H9 (cell line): ENCODE data around the gene PPP3CA. TPM values are rescaled to one million over a fixed set of nuclear protein-coding genes. Genes with fewer than 3 reads are reported as not detected.

Source experiments
- DNase-seq: peaks from one replicate; pipeline ENCODE4 v3.0.0-alpha.2; 2017
- H2AFZ ChIP-seq: one replicate; pipeline ENCODE4 v1.6.1; 2013; ENCODE audit warnings: mild to moderate bottlenecking, low read length, control low read depth, moderate library complexity
- H2AK5ac ChIP-seq: 2 replicates; pipeline ENCODE4 v1.6.1; 2013; ENCODE audit warnings: low read length, control low read depth, mixed read lengths; ENCODE audit not compliant: insufficient read length
- H2BK120ac ChIP-seq: one replicate; pipeline ENCODE4 v1.6.1; 2013; ENCODE audit warnings: low read depth, mild to moderate bottlenecking, low read length, control low read depth, inconsistent platforms; ENCODE audit not compliant: poor library complexity, severe bottlenecking
- H2BK12ac ChIP-seq: 2 replicates; pipeline ENCODE4 v1.6.1; 2013; ENCODE audit warnings: low read length, control low read depth, mixed read lengths, low read depth; ENCODE audit not compliant: insufficient read length
- H2BK15ac ChIP-seq: 2 replicates; pipeline ENCODE4 v1.6.1; 2013; ENCODE audit warnings: low read depth, low read length, control low read depth
- H2BK20ac ChIP-seq: one replicate; pipeline ENCODE4 v1.6.1; 2013; ENCODE audit warnings: low read depth, mild to moderate bottlenecking, low read length, control low read depth, inconsistent platforms; ENCODE audit not compliant: poor library complexity, severe bottlenecking
- H2BK5ac ChIP-seq: 2 replicates; pipeline ENCODE4 v1.6.1; 2013; ENCODE audit warnings: low read length, control low read depth, mixed read lengths; ENCODE audit not compliant: insufficient read length
- H3K14ac ChIP-seq: 2 replicates; pipeline ENCODE4 v1.6.1; 2013; ENCODE audit warnings: low read length, control low read depth; ENCODE audit not compliant: insufficient read depth
- H3K18ac ChIP-seq: 2 replicates; pipeline ENCODE4 v1.6.1; 2013; ENCODE audit warnings: low read depth, mild to moderate bottlenecking, mixed read lengths, low read length, control low read depth; ENCODE audit not compliant: insufficient read length
- H3K23ac ChIP-seq: 2 replicates; pipeline ENCODE4 v1.6.1; 2013; ENCODE audit warnings: low read length, control low read depth, mixed read lengths, low read depth; ENCODE audit not compliant: insufficient read length
- H3K23me2 ChIP-seq: 2 replicates; pipeline ENCODE4 v1.6.1; 2013; ENCODE audit warnings: low read depth, mild to moderate bottlenecking, mixed read lengths, low read length, control low read depth; ENCODE audit not compliant: insufficient read length, poor library complexity, severe bottlenecking
- H3K27ac ChIP-seq: 2 replicates; pipeline ENCODE4 v1.5.1; 2013; ENCODE audit warnings: low read length, control low read depth, mixed read lengths, low read depth; ENCODE audit not compliant: insufficient read length
- H3K27me3 ChIP-seq: 2 replicates; pipeline ENCODE4 v1.6.1; 2013; ENCODE audit warnings: low read length, control low read depth, inconsistent platforms; ENCODE audit not compliant: insufficient read depth
- H3K4ac ChIP-seq: 2 replicates; pipeline ENCODE4 v1.6.1; 2013; ENCODE audit warnings: low read depth, mild to moderate bottlenecking, control low read depth, inconsistent platforms, low read length, moderate library complexity
- H3K4me1 ChIP-seq: 2 replicates; pipeline ENCODE4 v1.6.1; 2013; ENCODE audit warnings: low read length, control low read depth, inconsistent platforms; ENCODE audit not compliant: insufficient read depth
- H3K4me2 ChIP-seq: 2 replicates; pipeline ENCODE4 v1.6.1; 2013; ENCODE audit warnings: low read length, control low read depth, mixed read lengths; ENCODE audit not compliant: insufficient read length, insufficient read depth
- H3K56ac ChIP-seq: 2 replicates; pipeline ENCODE4 v1.6.1; 2013; ENCODE audit warnings: low read depth, mild to moderate bottlenecking, mixed read lengths, low read length, control low read depth; ENCODE audit not compliant: insufficient read length
- H3K79me1 ChIP-seq: 2 replicates; pipeline ENCODE4 v1.6.1; 2013; ENCODE audit warnings: low read depth, mild to moderate bottlenecking, moderate library complexity, low read length, control low read depth, inconsistent platforms; ENCODE audit not compliant: insufficient read depth, poor library complexity, severe bottlenecking
- H3K79me2 ChIP-seq: 2 replicates; pipeline ENCODE4 v1.6.1; 2013; ENCODE audit warnings: low read length, control low read depth, inconsistent platforms; ENCODE audit not compliant: insufficient read depth
- H3K9ac ChIP-seq: 2 replicates; pipeline ENCODE4 v1.6.1; 2013; ENCODE audit warnings: low read length, control low read depth, mixed read lengths; ENCODE audit not compliant: insufficient read length; ENCODE audit errors: extremely low read depth
- H3K9me3 ChIP-seq: one replicate; pipeline ENCODE4 v1.6.1; 2013; ENCODE audit warnings: low read depth, low read length, inconsistent platforms; ENCODE audit not compliant: control insufficient read depth
- H3T11ph ChIP-seq: one replicate; pipeline ENCODE4 v1.6.1; 2013; ENCODE audit warnings: mild to moderate bottlenecking, low read length, control low read depth, inconsistent platforms
- H4K20me1 ChIP-seq: one replicate; pipeline ENCODE4 v1.6.1; 2013; ENCODE audit not compliant: control insufficient read depth, insufficient read length, insufficient read depth
- H4K5ac ChIP-seq: 2 replicates; pipeline ENCODE4 v1.6.1; 2013; ENCODE audit warnings: low read depth, mild to moderate bottlenecking, mixed read lengths, low read length, control low read depth; ENCODE audit not compliant: insufficient read length
- H4K8ac ChIP-seq: replicated peaks from 2 replicates; pipeline ENCODE4 v1.6.1; 2013; ENCODE audit warnings: low read length, control low read depth, mixed read lengths, low read depth; ENCODE audit not compliant: insufficient read length
- H4K91ac ChIP-seq: 2 replicates; pipeline ENCODE4 v1.6.1; 2013; ENCODE audit warnings: low read depth, mild to moderate bottlenecking, moderate library complexity, mixed read lengths, low read length, control low read depth; ENCODE audit not compliant: insufficient read length
- H3K27ac Mint-ChIP-seq, 3 experiments: 2 replicates in 2 of 3; 3 replicates in 1 of 3; pipeline ENCODE4 v1.8.0; 2020 to 2021; ENCODE audit warnings: mixed read lengths in 3 of 3, mild to moderate bottlenecking in 1 of 3, moderate library complexity in 1 of 3
- H3K27me3 Mint-ChIP-seq: 2 replicates; pipeline ENCODE4 v1.8.0; 2021; ENCODE audit warnings: low read depth, mild to moderate bottlenecking, moderate library complexity, mixed read lengths
- H3K36me3 Mint-ChIP-seq, 3 experiments: 2 replicates in 2 of 3; 3 replicates in 1 of 3; pipeline ENCODE4 v1.8.0; 2020 to 2021; ENCODE audit warnings: low read depth in 3 of 3, mixed read lengths in 3 of 3; ENCODE audit not compliant: insufficient read depth in 1 of 3
- H3K4me1 Mint-ChIP-seq, 2 experiments: 2 replicates each; pipeline ENCODE4 v1.8.0; 2020; ENCODE audit warnings: mixed read lengths in 2 of 2
- H3K4me3 Mint-ChIP-seq, 2 experiments: 2 replicates in 1 of 2; 3 replicates in 1 of 2; pipeline ENCODE4 v1.8.0; 2020 to 2021; ENCODE audit warnings: mild to moderate bottlenecking in 2 of 2, mixed read lengths in 2 of 2, moderate library complexity in 1 of 2
- H3K9me3 Mint-ChIP-seq, 2 experiments: 2 replicates in 1 of 2; 3 replicates in 1 of 2; pipeline ENCODE4 v1.8.0; 2020; ENCODE audit warnings: mild to moderate bottlenecking in 2 of 2, mixed read lengths in 2 of 2, moderate library complexity in 1 of 2
- WGBS: extraction: QIAGEN DNeasy Blood & Tissue Kit; methylation state at CpG from one replicate; pipeline ENCODE4 v1.1.7; 2013; ENCODE audit warnings: missing lambda C conversion rate, low lambda C conversion rate, mixed read lengths; ENCODE audit not compliant: insufficient read length; ENCODE audit errors: extremely low coverage; 5-methylcytosine and 5-hydroxymethylcytosine counted together
- total RNA-seq: library from RNA; stranded (reverse); gene quantifications from 2 replicates; pipeline ENCODE4 v1.2.1, GENCODE V29; 2021
- TF ChIP-seq, protein P1 (sequence below): fragments of 200-600 bp; sonication (generic); conservative IDR thresholded peaks from 3 replicates; pipeline ENCODE4 v1.8.0; 2021; ENCODE audit warnings: antibody characterized with exemption, mild to moderate bottlenecking

PPP3CA gene
- total RNA-seq, 1 experiment from 2014 or later: 16.8 TPM

DNA sequence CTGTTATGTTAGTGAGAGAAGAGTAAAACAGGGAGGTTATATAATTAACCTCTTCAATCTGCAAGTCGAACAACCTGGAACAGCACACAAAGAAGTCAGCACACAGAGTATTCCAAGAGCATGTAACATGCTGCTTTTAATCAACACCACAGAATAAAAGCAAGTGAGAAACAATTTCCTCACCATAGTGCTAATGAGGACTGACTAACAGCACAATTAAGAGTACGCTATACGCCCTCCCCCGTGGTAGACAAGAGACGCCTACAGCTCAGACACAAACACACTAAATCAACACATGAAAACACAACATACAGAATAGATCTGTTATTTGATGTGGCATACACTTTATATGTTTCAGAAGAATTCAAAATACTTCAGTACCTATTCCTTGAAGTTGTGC is 103.0 kb downstream of the PPP3CA start:
- Histone ChIP-seq H3T11ph (no peak overlapping the region), H3K9ac (no peak overlapping the region), H3K4me1 (no peaks in the 10 kb centered on the region), H3K4ac (no peak overlapping the region), H3K56ac (no peak overlapping the region), H4K20me1 (no peaks in the 10 kb centered on the region), H3K9me3 (no peaks in the 10 kb centered on the region), H3K18ac (no peak overlapping the region), H2BK12ac (no peak overlapping the region), H3K79me1 (no peaks in the 10 kb centered on the region), H3K79me2 (0 out of 2 replicates have a peak, but pooled peaks cover 2% of the 10 kb centered on the region), H3K4me2 (no peak overlapping the region), H4K5ac (no peak overlapping the region), H3K14ac (no peak overlapping the region), H3K27ac (no peak overlapping the region), H2BK15ac (no peak overlapping the region), H2BK120ac (no peak overlapping the region), H4K8ac (no peak overlapping the region), H4K91ac (no peak overlapping the region), H3K27me3 (no peaks in the 10 kb centered on the region), H2AFZ (no peak overlapping the region), H3K23me2 (no peaks in the 10 kb centered on the region), H2BK20ac (no peak overlapping the region), H2AK5ac (no peak overlapping the region), H2BK5ac (no peak overlapping the region), H3K23ac (no peak overlapping the region)
- no peaks in the 10 kb centered on the region for H3K36me3 Mint-ChIP-seq
- H3K27ac Mint-ChIP-seq: peak overlapping the region in 1 of 3 experiments; percentile 74; a peak in 4 of 7 replicates
- no CpG with 5 or more reads among the region's 5 CpGs for WGBS
- peaks cover 5 to 16% of the 10 kb centered on the region in 2 experiments for H3K4me1 Mint-ChIP-seq
- no peaks in the 10 kb centered on the region for H3K27me3 Mint-ChIP-seq
- no peak overlapping the region for H3K4me3 Mint-ChIP-seq
- TF ChIP-seq, protein P1, sequence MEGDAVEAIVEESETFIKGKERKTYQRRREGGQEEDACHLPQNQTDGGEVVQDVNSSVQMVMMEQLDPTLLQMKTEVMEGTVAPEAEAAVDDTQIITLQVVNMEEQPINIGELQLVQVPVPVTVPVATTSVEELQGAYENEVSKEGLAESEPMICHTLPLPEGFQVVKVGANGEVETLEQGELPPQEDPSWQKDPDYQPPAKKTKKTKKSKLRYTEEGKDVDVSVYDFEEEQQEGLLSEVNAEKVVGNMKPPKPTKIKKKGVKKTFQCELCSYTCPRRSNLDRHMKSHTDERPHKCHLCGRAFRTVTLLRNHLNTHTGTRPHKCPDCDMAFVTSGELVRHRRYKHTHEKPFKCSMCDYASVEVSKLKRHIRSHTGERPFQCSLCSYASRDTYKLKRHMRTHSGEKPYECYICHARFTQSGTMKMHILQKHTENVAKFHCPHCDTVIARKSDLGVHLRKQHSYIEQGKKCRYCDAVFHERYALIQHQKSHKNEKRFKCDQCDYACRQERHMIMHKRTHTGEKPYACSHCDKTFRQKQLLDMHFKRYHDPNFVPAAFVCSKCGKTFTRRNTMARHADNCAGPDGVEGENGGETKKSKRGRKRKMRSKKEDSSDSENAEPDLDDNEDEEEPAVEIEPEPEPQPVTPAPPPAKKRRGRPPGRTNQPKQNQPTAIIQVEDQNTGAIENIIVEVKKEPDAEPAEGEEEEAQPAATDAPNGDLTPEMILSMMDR: no peak
- H3K9me3 Mint-ChIP-seq: no peaks in the 10 kb centered on the region
- DNase-seq: no peak
